ENCODE results near the gene SINHCAF.
"Not testable (repeated sequence)": the region's sequence is repeated elsewhere in the genome, so short reads cannot be mapped to it uniquely, and the experiment has no call there.

Gene SINHCAF

DNA sequence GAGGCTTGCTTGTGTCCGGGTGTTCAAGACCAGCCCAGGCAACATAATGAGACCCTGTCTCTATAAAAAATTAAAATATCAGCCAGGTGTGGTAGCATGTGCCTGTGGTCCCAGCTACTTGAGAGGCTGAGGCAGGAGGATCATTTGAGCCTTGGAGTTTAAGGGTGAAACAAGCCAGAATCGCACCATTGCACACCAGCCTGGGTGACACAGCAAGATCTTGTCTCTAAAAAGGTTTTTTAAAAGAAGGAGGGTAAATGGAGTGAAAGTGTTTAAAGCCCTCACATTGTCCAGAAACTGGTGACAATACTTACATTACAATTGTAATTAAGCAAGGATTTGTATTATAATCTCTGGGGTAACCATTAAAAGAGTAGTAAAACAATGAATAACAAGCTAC, 64.2 kb downstream of the SINHCAF start:
- DNase-seq (ENCODE audit: low spot score) = no peak

DNA sequence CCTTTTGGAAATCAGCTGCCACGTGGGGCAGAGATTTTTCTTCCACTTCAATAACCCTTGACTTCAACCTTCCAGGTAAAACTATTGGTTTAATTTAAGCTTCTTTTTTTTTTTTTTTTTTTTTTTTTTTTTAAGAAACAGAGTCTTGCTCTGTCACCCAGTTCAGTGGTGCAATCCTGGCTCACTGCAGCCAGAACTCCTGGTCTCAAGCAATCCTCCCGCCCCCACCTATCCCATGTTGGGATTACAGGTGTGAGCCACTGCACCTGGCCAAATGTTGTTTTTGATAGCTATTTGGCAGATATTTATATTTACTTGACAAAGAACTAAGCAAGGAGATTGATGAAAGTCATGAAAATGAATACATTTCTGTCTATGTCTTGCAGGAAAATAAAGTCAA, 65.1 kb downstream of the SINHCAF start:
- no peak for DNase-seq (ENCODE audit: low spot score)

DNA sequence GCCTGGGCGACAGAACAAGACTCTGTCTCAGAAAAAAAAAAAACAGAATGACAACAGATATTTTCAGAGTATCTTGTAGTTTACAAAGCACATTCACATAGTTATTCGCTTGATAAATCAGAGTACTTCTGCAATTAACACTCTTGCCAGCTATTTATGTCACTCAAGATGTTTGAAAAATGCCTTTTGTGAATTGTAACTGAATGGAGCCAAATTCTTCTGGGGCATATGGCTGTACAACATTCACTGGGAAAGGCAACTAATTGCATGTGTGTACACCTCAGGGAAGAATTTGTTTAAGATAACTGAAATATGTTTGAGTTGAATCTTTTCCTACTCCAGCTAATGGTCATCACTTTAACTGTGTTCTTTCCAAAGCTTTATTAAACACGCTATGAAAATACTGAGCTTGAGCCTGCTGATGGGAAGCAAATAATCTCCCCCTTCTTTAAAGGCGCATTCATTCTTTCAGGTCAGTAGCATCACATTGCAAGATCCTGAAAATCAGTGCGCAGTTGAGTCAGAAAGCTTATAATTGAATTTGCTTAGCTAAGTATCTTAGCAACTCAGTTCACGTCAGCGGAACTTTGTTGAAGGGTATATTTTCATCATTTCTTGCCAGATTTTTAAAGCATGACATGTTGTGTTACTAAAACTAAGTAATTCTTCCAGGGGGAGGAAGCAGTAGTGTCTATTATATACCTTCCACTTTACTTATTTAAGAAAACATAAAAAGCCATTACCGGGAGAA, 66.6 kb downstream of the SINHCAF start:
- DNase-seq (ENCODE audit: low spot score) = no peak

DNA sequence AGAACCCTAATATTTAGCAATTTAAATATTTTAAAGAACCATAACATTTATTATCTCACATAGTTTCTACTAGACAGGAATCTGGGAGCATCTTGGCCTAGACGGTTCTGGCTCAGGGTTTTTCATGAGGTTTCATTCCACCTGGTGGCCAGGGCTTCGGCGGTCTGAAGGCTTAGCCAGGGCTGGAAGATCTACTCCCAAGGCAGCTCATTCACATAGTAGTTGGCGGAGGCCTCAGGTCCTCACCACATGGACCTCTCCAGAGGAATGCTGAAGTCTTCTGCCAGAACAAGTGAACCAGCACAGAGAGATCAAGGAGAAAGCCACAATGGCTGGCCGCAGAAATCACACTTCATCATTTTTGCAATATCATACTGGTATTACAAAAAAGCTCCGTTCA, 68.2 kb downstream of the SINHCAF start:
- no peak for DNase-seq (ENCODE audit: low spot score)

DNA sequence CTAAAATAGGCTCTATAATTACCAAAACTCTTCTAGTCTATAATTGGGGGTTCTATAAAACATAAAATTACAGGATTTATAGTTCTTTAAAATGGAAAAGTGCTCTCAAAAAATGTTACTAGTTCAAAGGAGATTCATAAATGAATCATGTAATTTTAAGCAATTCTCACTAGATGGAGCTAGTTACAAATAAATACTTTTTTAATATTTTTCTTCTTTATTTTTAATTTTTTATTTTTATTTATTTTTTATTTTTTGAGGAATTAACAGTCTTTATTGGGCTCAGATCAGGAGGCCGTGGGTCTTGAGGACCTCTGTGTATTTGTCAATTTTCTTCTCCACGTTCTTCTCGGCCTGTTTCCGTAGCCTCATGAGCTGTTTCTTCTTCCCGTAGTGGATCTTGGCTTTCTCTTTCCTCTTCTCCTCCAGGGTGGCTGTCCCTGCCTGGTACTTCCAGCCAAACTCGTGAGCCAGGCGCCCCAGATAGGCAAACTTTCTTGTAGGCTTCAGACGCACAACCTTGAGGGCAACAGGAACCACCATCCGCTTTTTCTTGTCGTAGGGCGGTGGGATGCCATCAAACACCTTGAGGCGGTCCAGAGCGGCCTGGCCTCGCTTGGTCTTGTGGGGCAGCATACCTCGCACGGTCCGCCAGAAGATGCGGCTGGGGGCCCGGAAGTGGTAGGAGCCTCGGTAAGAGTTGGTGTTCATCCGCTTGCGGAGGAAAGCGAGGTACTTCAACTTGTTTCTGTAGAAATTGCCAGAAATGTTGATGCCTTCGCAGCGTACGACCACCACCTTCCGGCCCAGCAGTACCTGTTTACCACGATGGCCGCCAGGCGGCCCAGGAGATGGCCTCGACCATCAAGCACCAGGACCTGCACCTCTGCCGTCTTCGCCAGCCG, 74.0 kb downstream of the SINHCAF start:
- DNase-seq (ENCODE audit: low spot score) = not testable (repeated sequence)

DNA sequence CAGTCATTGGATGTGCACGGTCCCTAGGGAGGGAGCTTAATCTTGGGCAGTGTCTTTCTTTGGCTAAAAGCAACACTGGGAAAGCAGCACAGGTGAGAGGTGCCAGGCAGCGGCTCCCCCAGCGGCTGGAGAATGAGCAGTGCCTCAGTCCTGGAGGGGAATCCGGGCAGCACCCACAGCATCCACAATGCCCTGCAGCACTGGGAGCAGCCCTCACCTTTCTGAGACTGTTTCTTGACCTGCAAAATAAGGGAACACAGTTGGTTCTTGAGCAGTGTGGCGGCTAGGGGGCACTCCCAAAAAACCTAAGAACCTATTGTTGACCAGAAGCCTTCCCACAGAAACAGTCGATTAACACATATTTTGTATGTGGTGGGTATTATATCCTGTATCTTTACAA, 75.8 kb downstream of the SINHCAF start:
- DNase-seq (ENCODE audit: low spot score) = no peak

DNA sequence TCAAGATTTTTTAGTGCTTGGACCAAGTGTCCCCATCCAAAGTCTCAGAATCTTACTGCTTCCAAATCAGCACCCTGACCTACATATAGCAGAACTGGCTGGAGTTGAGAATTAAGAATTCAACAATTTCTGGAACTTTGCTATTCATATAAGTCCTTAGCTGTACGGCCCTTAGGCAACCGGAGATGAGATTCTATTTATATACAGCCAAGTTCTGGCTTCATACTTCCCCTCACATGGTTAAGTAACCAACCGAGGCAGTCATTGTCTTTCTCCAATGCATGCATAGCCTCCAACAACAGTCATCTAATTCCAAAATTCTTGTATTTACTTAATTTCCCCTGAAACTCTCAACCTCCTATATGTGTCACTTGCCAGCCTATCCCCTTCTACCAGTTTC, 76.6 kb downstream of the SINHCAF start:
- DNase-seq (ENCODE audit: low spot score) = no peak

DNA sequence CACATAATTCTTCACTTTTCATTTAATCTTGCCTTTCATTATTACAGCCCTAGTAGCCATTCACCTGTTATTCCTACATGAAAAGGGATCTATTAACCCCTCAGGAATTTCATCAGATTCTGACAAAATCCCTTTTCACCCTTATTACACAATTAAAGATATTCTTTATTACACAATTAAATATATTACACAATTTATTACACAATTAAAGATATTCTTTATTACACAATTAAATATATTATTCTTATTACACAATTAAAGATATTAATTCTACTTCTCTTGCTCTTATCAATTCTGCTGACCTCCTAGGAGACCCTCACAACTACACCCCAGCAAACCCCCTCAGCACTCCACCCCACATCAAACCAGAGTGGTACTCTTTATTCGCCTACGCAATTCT, 77.1 kb downstream of the SINHCAF start:
- DNase-seq (ENCODE audit: low spot score) = no peak

DNA sequence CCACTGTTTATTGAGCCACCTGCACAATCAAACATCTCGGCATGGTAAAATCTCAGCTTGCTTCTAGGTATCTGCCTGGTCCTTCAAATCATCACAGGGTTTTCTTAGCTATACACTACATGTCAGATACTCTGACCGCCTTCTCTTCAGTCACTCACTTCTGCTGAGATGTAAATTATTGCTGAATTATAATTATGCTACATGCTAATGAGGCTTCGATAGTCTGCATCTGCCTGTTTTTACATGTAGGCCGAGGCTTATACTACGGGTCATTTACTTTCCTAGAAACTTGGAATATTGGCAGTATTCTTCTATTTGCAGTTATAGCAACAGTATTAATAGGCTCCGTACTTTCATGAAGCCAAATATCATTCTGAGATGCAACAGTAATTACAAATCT, 77.6 kb downstream of the SINHCAF start:
- DNase-seq (ENCODE audit: low spot score) = no peak

DNA sequence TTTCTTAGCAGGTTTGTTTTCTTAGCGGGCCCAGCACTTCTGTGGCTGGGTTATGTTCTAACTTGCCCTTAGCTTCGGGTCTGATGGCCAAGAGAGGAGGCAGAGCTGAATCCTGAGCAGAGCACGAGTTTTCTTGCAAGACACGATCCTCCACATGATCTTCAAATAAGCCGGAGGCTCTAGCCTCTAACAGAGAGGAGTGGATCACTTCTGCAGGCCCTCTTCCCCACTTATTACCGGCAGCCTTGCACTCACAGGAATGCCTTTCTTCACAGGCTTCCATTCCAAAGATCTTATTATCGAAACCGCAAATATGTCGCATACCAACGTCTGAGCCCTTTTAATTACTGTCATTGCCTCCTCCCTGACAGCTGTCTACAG, 79.5 kb downstream of the SINHCAF start:
- DNase-seq (ENCODE audit: low spot score) = no peak

DNA sequence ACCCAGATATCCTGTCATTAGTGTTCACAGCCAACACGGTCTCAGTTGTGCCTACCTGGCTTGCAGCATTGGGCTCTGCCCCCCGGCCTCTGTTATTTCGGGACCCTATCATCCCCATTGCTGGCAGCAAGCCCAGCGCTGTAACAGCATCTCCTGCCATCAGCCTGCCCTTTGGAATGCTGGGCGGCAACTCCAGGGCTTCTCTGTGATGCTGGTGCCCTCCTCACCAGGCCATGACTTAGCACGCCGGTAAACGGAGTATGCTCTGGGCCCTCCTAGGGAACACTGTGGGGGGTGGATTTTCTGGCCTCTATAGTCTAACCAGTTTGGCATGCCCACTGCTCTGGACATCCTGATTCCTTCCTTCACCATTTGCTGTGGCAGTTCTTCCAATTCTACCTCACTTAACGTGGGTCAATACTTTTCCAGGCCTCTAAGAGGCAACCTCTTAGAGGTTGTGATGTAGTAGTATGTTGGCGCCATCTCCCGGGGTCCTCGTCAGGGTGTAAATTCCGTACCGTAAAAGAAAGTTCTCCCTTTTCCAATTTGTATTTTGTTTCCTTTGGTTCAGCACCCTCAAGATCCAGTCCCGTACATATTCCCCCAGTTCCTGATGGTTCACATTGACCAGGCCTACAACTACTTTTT, 80.0 kb downstream of the SINHCAF start:
- no peak for DNase-seq (ENCODE audit: low spot score)

DNA sequence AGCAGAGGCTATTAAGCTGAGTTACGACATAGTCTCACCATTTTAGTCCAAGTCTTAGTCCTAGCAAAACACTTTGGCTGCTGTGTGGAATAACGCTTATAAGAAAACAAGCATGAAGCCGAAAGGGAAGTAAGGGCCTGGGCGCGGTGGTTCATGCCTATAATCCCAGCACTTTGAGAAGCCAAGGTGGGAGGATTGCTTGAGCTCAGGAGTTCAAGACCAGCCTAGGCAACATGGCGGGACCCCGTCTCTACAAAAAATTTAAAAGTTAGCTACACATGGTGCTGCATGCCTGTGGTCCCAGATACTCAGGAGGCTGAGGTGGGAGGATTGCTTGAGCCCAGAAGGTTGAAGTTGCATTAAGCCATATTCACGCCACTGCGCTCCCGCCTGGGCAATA, 83.5 kb downstream of the SINHCAF start:
- DNase-seq (ENCODE audit: low spot score) = not testable (repeated sequence)

DNA sequence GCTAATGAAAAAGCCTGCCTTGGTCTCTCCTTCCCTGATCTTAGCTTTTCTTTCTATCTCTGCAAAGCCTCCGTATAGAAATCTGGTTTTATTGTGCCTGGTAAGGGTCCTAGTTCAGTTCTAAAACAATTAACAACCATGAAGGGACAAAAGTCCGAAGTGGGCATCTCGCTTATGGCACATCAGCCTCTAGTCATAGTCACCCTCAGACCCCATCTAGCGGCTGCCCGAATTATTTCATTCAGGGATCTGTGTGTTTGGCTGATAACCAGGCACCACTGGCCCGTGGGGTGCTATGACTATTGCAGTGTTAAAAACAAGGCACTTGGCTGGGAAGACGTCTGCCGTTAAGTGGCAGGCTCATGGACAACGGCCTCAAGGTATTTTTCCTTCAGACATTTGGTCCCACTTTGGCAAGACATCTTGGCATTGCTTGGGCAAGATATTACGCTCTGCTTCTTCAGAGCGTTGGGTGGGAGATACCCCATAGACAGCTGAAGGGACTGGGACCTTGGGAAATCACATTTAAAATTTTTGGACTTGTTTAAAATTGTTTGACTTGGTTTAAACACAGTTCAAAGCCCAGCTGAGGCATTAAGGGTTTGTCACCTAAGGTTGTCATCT, 87.1 kb downstream of the SINHCAF start:
- DNase-seq (ENCODE audit: low spot score) = peak; percentile 44

DNA sequence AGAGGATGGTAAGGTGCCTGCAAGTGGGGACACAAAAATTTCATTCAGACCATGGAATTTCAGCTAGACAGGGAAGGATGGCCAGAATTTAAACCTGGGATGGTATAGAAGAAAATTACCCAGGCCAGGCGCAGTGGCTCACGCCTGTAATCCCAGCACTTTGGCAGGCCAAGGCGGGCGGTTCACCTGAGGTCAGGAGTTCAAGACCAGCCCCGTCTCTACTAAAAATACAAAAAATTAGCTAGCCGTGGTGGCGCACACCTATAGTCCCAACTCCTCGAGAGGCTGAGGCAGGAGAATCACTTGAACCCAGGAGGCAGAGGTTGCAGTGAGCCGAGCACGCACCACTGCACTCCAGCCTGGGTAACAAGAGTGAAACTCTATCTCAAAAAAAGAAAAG, 87.6 kb downstream of the SINHCAF start:
- not testable (repeated sequence) for DNase-seq (ENCODE audit: low spot score)

DNA sequence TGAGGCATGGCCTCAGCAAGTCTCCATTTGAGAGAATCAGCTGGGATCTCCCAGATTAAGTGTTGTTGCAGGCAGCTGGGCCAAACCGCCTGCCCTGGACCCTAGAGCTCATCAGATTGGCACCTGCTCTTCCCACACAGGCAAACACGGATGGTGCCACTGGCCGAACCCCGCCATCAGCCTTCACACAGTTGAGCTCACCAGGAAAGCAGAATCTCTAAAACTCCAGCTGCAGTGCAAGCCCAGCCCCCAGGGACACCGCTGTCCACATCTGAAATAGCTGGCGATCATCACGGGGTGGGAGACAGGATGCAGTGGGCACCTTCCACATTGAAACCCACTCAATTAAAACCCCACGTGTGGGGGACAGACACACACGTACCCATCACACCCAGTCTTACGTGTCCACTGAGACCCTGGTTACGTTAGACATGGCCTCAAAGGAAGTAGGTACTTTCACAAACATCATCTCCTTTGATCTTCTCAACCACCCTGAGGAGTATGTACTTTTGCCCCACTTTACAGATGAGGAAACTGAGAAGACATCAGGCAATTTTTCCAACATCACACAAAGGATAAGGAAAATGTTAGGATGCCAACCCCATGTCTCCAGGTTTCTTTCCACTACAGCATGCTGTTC, 88.8 kb downstream of the SINHCAF start:
- DNase-seq (ENCODE audit: low spot score) = no peak

DNA sequence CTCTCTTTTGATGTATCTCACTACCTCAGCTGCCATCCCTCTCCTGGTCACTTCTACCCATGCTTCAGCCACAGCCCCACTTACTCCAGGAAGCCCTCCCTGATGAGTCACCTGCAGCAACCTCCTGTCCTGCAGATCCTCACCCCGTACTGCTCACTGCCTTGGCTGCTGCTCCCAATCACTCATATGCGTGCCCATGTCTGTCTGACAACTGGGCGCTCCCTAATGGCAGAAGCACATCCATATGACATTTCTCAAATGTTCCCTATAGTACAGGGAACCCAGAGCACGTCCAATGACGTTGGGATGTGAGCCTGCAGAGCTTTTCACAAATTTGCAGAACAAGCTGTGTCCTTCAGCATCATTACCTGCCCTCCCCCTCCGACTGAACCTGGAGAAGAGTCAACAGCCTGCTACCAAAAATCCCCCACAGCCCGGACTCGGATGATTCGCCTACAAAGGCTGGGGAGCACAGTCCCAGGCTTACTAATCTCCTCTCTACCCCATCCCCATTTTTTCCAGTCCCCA, 90.0 kb downstream of the SINHCAF start:
- no peak for DNase-seq (ENCODE audit: low spot score)

DNA sequence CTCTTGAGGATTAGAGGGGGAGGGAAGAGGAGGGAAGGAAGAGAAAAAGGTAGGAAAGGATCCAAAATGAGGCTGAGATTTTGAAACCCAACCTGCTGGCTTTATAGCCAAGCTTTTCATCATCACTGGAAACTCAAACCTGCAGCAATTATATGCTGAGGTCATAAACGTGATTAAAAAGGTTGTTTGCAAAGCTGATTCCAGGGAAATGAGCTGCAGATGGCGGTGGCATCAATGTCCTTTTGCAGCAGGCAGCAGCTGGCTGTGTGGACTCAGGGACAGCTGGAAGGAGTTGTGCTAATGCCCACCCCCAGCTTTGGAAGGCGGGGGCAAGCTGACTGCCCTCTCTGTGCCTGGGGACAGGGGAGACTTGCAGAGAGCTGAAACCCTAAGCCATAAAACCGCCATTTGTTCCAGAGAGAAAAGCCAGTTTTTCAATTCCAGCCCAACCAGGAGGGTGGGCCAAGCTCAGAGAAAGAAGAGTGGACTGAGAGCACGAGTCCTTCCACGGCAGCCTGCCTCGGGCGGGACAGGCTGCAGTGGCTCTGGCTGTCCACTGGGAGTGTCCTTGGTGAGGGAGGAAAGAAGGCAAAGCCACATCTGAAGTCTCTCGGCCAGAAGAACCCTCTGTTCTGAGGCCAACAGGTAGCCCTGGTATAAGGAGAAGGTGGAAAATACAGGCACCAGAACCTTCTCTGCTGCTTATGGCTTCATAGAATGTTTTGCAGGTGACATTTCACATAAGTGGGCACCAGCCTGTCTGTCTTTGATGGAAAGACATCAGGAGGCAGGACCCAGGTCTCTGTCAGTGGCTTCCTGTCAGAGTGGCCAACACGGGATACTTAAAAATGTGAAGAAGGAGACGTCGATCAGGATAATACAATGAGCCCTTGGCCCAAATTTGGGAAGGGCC, 90.7 kb downstream of the SINHCAF start:
- no peak for DNase-seq (ENCODE audit: low spot score)

DNA sequence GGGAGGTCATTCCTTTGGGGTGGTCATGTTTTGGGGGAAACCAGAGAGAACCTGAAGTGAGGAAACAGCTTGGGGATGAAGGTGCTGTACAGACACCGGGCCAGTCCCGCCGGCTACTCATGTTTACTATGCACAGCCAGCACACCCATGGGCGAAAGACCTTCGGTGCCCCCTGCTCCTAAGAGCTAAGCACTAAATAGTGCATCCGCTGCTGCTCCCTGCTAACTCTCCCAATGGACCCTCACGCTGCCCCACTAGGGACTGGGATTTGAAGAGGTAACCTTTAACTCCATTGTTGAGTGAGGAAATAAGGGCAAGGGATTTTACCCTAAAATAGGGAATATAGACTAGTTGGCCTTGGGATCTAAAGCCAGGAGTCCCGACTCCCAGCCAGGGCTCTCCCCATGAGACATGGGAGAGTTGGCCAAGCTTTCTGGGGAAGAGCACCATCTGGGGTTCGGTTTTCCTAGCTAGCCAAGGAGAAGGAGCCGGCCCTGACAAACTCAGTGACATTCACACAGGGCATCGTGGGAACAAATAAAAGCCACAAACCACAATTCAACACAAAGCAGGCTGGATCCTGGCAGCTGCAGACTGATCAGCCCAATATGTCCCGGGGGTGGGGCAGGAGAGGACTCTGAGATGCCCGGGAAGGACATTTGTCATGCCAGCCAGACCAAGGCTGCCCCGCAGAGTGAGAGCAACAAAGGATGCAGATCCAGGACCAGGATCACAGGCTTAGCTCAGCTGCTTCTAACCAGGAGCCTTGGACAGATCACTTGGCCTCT, 91.7 kb downstream of the SINHCAF start:
- DNase-seq (ENCODE audit: low spot score) = no peak

DNA sequence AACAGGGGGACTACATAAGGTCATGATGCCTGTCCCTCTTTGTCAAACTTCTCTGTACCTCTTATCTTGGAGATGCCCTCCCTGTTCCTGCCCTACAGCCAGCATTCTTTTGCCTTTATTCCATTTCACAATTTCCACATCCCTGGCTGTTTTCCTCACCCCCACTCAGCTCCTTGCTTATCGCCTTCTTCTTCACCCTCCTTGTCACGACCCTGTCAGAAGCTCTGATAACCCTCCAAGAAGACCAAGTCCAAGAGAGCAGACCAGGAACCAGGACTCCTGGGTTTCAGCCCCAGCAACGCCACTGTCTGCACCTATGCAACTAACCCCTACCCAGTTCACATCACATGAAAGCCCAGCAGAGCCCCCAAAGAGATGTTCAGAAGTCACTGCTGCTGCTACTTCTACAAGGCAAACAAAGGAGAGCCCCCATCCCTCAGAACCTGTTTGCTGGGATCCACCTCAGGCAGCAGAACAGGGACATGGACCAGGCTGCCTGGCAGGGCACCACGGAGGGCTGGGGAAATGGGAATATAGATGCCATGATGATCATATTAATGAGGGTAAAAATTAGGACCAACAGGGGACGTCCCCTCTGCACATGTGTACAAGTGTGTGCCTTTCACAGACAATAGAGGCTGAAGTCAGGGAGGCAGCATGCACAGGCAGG, 92.8 kb downstream of the SINHCAF start:
- DNase-seq (ENCODE audit: low spot score) = no peak

Data from CD4-positive, alpha-beta T cell treated with Interleukin-2 at 100 ng/mL for 4 hours (primary cell).